ENCODE results near the gene KCNH5. TPM values are rescaled to one million over a fixed set of nuclear protein-coding genes. Genes with fewer than 3 reads are reported as not detected.

KCNH5 gene
- total RNA-seq, 1 donor from 2014 or later, result 0.44 TPM

DNA sequence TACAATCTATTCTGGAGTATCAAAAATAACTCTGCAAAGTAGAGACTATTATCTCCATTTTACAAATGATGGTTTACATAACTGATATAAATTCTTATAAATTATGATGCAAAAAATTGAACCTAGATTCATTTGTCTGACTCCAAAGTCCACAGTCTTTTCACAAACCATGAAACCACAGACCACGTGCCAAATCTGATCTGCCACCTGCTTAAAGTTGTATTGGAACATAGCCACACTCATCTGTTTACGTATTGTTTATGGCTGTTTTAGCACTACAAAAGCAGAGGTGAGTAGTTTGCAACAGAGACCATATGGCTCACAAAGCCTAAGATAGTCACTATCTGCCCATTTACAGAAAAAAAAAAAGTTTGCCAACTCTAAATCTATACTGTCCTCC, 105.3 kb downstream of the KCNH5 start:
- H3K4me3 Mint-ChIP-seq, result no peak overlapping the region
- H3K9me3 Mint-ChIP-seq, result no peaks in the 10 kb centered on the region
- H3K4me1 Mint-ChIP-seq, result no peaks in the 10 kb centered on the region
- no peak overlapping the region for H3K27ac Mint-ChIP-seq (ENCODE audit: unreplicated experiment)
- no peak for DNase-seq (ENCODE audit: low read depth, low spot score)
- no peaks in the 10 kb centered on the region for H3K36me3 Mint-ChIP-seq (ENCODE audit: low read depth)
- no peaks in the 10 kb centered on the region for H3K27me3 Mint-ChIP-seq (ENCODE audit: low read depth)
- TF ChIP-seq, protein P1, sequence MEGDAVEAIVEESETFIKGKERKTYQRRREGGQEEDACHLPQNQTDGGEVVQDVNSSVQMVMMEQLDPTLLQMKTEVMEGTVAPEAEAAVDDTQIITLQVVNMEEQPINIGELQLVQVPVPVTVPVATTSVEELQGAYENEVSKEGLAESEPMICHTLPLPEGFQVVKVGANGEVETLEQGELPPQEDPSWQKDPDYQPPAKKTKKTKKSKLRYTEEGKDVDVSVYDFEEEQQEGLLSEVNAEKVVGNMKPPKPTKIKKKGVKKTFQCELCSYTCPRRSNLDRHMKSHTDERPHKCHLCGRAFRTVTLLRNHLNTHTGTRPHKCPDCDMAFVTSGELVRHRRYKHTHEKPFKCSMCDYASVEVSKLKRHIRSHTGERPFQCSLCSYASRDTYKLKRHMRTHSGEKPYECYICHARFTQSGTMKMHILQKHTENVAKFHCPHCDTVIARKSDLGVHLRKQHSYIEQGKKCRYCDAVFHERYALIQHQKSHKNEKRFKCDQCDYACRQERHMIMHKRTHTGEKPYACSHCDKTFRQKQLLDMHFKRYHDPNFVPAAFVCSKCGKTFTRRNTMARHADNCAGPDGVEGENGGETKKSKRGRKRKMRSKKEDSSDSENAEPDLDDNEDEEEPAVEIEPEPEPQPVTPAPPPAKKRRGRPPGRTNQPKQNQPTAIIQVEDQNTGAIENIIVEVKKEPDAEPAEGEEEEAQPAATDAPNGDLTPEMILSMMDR (conservative IDR thresholded peaks at IDR 0.05), result no peak

DNA sequence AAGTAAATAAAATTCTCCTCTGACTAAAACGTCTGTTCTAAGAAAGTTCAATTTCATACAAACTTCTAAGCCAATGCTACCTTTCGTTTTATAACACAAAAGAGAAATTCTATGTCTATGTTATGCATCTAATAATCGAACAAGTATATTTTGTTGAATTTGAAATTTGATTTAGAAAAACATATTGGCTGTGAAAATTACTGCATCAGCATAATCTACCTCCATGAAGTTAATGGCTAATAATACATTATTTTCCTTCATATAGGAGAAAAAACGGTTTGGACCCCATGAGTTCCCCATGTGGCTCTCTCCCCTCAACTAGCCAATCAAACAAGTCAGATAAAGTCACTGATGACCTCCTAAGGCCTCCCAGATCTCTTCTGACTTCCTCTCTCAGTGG, 106.5 kb downstream of the KCNH5 start:
- Mint-ChIP-seq H3K9me3 (no peaks in the 10 kb centered on the region), H3K27ac (ENCODE audit: unreplicated experiment) (no peak overlapping the region), H3K4me3 (no peak overlapping the region), H3K4me1 (peaks cover 11% of the 10 kb centered on the region), H3K27me3 (ENCODE audit: low read depth) (no peaks in the 10 kb centered on the region), H3K36me3 (ENCODE audit: low read depth) (no peaks in the 10 kb centered on the region)
- TF ChIP-seq, protein P1 (conservative IDR thresholded peaks at IDR 0.05), result no peak
- no peak for DNase-seq (ENCODE audit: low read depth, low spot score)

DNA sequence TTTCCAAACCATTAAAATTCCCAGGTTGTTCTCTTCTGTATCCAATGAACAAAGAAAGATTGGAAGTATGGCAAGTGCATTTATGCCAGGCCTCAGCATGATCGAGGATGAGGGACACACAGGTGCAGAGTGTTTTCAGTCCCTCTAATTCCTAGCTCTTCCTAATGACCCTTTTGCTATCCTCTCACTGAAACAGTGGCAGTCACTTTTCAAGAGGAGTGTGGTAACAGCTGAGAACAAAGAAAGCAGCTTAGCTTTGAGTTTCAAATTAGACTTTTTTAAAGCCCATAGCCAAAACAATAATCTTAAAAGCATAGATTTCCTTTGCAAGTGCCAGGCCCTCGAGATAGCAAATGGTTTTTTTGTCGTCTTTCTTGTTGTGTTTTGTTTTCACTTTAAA, 110.8 kb downstream of the KCNH5 start:
- Mint-ChIP-seq H3K4me3 (no peak overlapping the region), H3K27ac (ENCODE audit: unreplicated experiment) (peak overlapping the region; percentile 13), H3K36me3 (ENCODE audit: low read depth) (no peaks in the 10 kb centered on the region), H3K4me1 (peaks cover 13% of the 10 kb centered on the region), H3K27me3 (ENCODE audit: low read depth) (no peaks in the 10 kb centered on the region), H3K9me3 (no peaks in the 10 kb centered on the region)
- no peak for DNase-seq (ENCODE audit: low read depth, low spot score)
- TF ChIP-seq, protein P1 (conservative IDR thresholded peaks at IDR 0.05), result no peak

DNA sequence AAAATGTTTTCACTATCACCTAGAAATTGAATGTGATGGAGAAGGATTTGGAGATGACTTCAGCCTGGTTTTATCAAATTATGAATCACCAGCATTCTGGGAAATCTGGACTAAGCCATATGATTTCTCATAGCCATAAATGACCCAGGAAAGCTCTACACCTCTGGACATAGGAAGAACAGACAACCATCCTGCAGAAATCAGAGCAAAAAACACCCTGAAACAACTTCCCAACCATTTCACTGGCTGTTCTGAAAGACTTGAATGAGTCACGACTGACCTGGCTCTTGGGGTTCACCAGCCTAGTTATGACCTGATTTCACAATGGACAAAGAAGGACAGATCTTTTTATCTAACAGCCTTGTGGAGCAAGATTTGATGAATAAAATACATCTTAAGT, 123.8 kb downstream of the KCNH5 start:
- no peak overlapping the region for H3K4me3 Mint-ChIP-seq
- DNase-seq (ENCODE audit: low read depth, low spot score), result no peak
- H3K4me1 Mint-ChIP-seq, result no peaks in the 10 kb centered on the region
- peaks cover 2% of the 10 kb centered on the region for H3K27me3 Mint-ChIP-seq (ENCODE audit: low read depth)
- no peak overlapping the region for H3K27ac Mint-ChIP-seq (ENCODE audit: unreplicated experiment)
- H3K9me3 Mint-ChIP-seq, result no peaks in the 10 kb centered on the region
- TF ChIP-seq, protein P1 (conservative IDR thresholded peaks at IDR 0.05), result no peak
- no peaks in the 10 kb centered on the region for H3K36me3 Mint-ChIP-seq (ENCODE audit: low read depth)

DNA sequence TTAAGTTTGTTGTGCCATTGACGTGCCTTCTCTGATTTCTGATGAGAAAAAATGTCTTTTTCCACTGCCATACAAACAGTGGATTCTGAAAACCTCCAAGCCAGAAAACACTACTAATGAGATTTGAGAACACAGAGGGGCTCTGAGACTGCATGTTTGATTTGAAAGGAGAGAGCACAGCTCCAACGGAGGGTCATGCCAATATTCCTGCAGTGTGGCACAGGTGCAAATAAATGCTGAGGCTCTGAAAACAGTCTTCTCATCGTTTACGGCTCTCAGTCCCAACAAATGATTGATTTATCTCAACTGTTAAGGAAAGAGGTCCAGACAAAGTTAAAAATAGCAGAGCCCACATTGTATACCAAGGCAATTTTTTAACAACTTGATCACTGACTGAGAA, 128.7 kb downstream of the KCNH5 start:
- Mint-ChIP-seq H3K27me3 (ENCODE audit: low read depth) (peaks cover 2% of the 10 kb centered on the region), H3K27ac (ENCODE audit: unreplicated experiment) (no peak overlapping the region), H3K4me3 (no peak overlapping the region), H3K9me3 (no peaks in the 10 kb centered on the region), H3K36me3 (ENCODE audit: low read depth) (no peaks in the 10 kb centered on the region), H3K4me1 (no peaks in the 10 kb centered on the region)
- TF ChIP-seq, protein P1 (conservative IDR thresholded peaks at IDR 0.05), result no peak
- DNase-seq (ENCODE audit: low read depth, low spot score), result no peak

DNA sequence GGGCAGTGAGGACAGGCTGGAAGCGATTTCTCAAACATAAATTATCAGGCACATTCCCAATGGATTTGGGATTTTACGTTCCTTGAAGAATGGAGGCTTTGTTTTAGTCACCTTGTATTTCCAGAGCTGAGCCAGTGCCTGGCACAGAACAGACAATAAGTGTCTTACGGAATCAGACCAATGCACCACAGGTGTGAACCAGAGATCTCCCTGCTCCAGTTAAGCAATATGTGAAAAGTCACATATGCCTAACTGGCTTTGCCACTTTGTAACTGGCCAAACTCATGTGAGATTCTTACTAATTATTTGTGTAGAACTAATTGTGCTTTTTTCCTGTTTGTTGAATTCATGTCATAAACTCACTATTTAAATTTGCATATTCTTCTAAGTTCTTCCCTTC, 130.4 kb downstream of the KCNH5 start:
- Mint-ChIP-seq H3K4me3 (no peak overlapping the region), H3K27ac (ENCODE audit: unreplicated experiment) (no peak overlapping the region), H3K4me1 (no peaks in the 10 kb centered on the region), H3K9me3 (no peaks in the 10 kb centered on the region), H3K27me3 (ENCODE audit: low read depth) (peaks cover under 1% of the 10 kb centered on the region), H3K36me3 (ENCODE audit: low read depth) (no peaks in the 10 kb centered on the region)
- TF ChIP-seq, protein P1 (conservative IDR thresholded peaks at IDR 0.05), result no peak
- DNase-seq (ENCODE audit: low read depth, low spot score), result no peak

Measured in neural crest cell (in vitro differentiated cells).